ENCODE results near the gene SHB. TPM values are rescaled to one million over a fixed set of nuclear protein-coding genes. Genes with fewer than 3 reads are reported as not detected.
A peak's percentile ranks its signal among the peaks of the same experiment; 100 is the strongest.

Gene SHB
- total RNA-seq, 2 donors from 2014 or later: 53.2 to 54.8 TPM

- Histone ChIP-seq H3K27me3 (replicated peaks; ENCODE audit: insufficient read depth) (no peaks in the 10 kb centered on the region), H3K4me1 (replicated peaks) (no peaks in the 10 kb centered on the region), H3K9me3 (no peaks in the 10 kb centered on the region), H3K36me3 (peaks cover 0 to 7% of the 10 kb centered on the region in 2 donors), H3K27ac (no peak overlapping the region), H3K4me3 (no peak overlapping the region)
- no peak for DNase-seq (ENCODE audit: low spot score)
- intact Hi-C loops (cut with DNase I): no loop called here
- TF ChIP-seq CTCF (IDR thresholded peaks at IDR 0.05) (no peak), POLR2A (IDR thresholded peaks at IDR 0.05) (no peak), POLR2AphosphoS5 (IDR thresholded peaks at IDR 0.05) (no peak)
- 97% methylated on average over 8 of the region's 12 CpGs for WGBS
Measured at GRCh38 chr9:37950561-37950960, 118.5 kb downstream of the SHB start.

GRCh38 chr9:37949576-37949975 is 119.5 kb downstream of the SHB start:
- TF ChIP-seq CTCF (IDR thresholded peaks at IDR 0.05) (no peak), POLR2A (IDR thresholded peaks at IDR 0.05) (no peak), POLR2AphosphoS5 (IDR thresholded peaks at IDR 0.05) (no peak)
- Histone ChIP-seq H3K9me3 (no peaks in the 10 kb centered on the region), H3K27ac (no peak overlapping the region), H3K36me3 (peaks cover 0 to 7% of the 10 kb centered on the region in 2 donors), H3K4me3 (no peak overlapping the region), H3K27me3 (replicated peaks; ENCODE audit: insufficient read depth) (no peaks in the 10 kb centered on the region), H3K4me1 (replicated peaks) (no peaks in the 10 kb centered on the region)
- intact Hi-C loops (cut with DNase I): no loop called here
- no peak for DNase-seq (ENCODE audit: low spot score)
- 76% methylated on average over 8 of the region's 8 CpGs for WGBS

- Histone ChIP-seq H3K36me3 (peaks cover 0 to 7% of the 10 kb centered on the region in 2 donors), H3K9me3 (no peaks in the 10 kb centered on the region), H3K27me3 (replicated peaks; ENCODE audit: insufficient read depth) (no peaks in the 10 kb centered on the region), H3K4me1 (replicated peaks) (peaks cover 4% of the 10 kb centered on the region), H3K27ac (peak overlapping the region in 1 of 2 donors; percentile 7), H3K4me3 (no peak overlapping the region)
- WGBS: 70% methylated on average over 15 of the region's 20 CpGs
- DNase-seq (ENCODE audit: low spot score): no peak
- no peak for TF ChIP-seq POLR2AphosphoS5 (IDR thresholded peaks at IDR 0.05)
- TF ChIP-seq POLR2A (IDR thresholded peaks at IDR 0.05): no peak
- TF ChIP-seq CTCF (IDR thresholded peaks at IDR 0.05): no peak
- intact Hi-C loops (cut with DNase I): no loop called here
Measured at GRCh38 chr9:37948417-37948980, 120.5 kb downstream of the SHB start.

- no peak for DNase-seq (ENCODE audit: low spot score)
- WGBS: 54% methylated on average over 9 of the region's 9 CpGs
- Histone ChIP-seq H3K27ac (peak overlapping the region in 1 of 2 donors; percentile 7), H3K4me3 (no peak overlapping the region), H3K9me3 (no peaks in the 10 kb centered on the region), H3K4me1 (replicated peaks) (peaks cover 8% of the 10 kb centered on the region), H3K27me3 (replicated peaks; ENCODE audit: insufficient read depth) (no peaks in the 10 kb centered on the region), H3K36me3 (peaks cover 0 to 7% of the 10 kb centered on the region in 2 donors)
- TF ChIP-seq POLR2AphosphoS5 (IDR thresholded peaks at IDR 0.05) (no peak), CTCF (IDR thresholded peaks at IDR 0.05) (no peak), POLR2A (IDR thresholded peaks at IDR 0.05) (no peak)
- intact Hi-C loops (cut with DNase I): no loop called here
Measured at GRCh38 chr9:37947977-37948376, 121.0 kb downstream of the SHB start.

- H3K27ac ChIP-seq: peak overlapping the region in 1 of 2 donors; percentile 7
- intact Hi-C loops (cut with DNase I): no loop called here
- H3K36me3 ChIP-seq: peaks cover 0 to 7% of the 10 kb centered on the region in 2 donors
- no peaks in the 10 kb centered on the region for H3K9me3 ChIP-seq
- no peak for DNase-seq (ENCODE audit: low spot score)
- WGBS: 84% methylated on average over 7 of the region's 7 CpGs
- no peak for TF ChIP-seq POLR2AphosphoS5 (IDR thresholded peaks at IDR 0.05)
- H3K27me3 ChIP-seq (replicated peaks; ENCODE audit: insufficient read depth): no peaks in the 10 kb centered on the region
- peaks cover 8% of the 10 kb centered on the region for H3K4me1 ChIP-seq (replicated peaks)
- no peak overlapping the region for H3K4me3 ChIP-seq
Measured at GRCh38 chr9:37947471-37947870, 121.6 kb downstream of the SHB start.

All from prostate gland (tissue), 2 donors.